Activated T-helper 17 cell treated with anti-CD3 and anti-CD28 coated beads, Interleukin-2, amount 50 U/mL, for 72 hours (primary cell): ENCODE measurements around the gene NPAS1. TPM values are rescaled to one million over a fixed set of nuclear protein-coding genes. Genes with fewer than 3 reads are reported as not detected.
A peak's percentile ranks its signal among the peaks of the same experiment; 100 is the strongest.

ENCODE experiments used
- ATAC-seq: fragments of 150-1000 bp; cut with Tn5 transposase; replicated peaks from 2 replicates; pipeline ENCODE4 v1.10.0; 2021; ENCODE audit warnings: mild to moderate bottlenecking, moderate library complexity
- H3K27ac Mint-ChIP-seq: one replicate; pipeline ENCODE4 v1.8.0; 2022; ENCODE audit warnings: mixed read lengths
- H3K27me3 Mint-ChIP-seq: one replicate; pipeline ENCODE4 v1.8.0; 2022; ENCODE audit warnings: mixed read lengths
- H3K36me3 Mint-ChIP-seq: one replicate; pipeline ENCODE4 v1.8.0; 2022; ENCODE audit warnings: low read depth, mild to moderate bottlenecking, mixed read lengths
- H3K4me1 Mint-ChIP-seq: one replicate; pipeline ENCODE4 v1.8.0; 2022; ENCODE audit warnings: mixed read lengths
- H3K4me3 Mint-ChIP-seq: one replicate; pipeline ENCODE4 v1.8.0; 2022; ENCODE audit warnings: mild to moderate bottlenecking, mixed read lengths
- H3K9me3 Mint-ChIP-seq: one replicate; pipeline ENCODE4 v1.8.0; 2022; ENCODE audit warnings: mixed read lengths
- total RNA-seq, 2 donors: library from RNA; stranded (reverse); gene quantifications; one replicate each; pipeline ENCODE4 v1.2.3, GENCODE V29; 2022

The NPAS1 gene
- total RNA-seq, 2 donors from 2014 or later = 0.42 to 0.73 TPM

DNA sequence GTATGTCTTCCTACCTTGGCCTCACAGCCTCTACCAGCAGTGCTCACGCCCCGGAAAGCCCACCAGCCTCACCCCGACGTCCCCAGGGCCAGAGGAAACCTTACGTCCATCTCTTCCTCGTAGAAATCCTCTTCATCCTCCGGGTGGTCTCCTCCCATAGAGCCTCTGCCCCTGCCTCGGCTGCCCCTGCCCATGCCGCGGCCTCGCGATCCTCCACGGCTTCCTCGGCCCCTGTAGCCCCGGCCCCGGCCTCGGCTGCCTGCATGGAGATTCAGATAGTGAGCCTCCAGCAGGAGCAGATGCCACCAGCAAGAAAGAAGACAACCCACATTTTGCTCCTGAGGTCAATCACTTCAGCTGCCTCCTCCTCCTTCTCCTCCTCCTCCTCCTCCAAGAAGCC is 66.6 kb downstream of the NPAS1 start:
- Mint-ChIP-seq H3K4me1 (peaks cover 5% of the 10 kb centered on the region), H3K36me3 (peaks cover 99% of the 10 kb centered on the region), H3K27ac (peak overlapping the region; percentile 70), H3K27me3 (no peaks in the 10 kb centered on the region), H3K9me3 (no peaks in the 10 kb centered on the region), H3K4me3 (no peak overlapping the region)
- ATAC-seq = no peak

DNA sequence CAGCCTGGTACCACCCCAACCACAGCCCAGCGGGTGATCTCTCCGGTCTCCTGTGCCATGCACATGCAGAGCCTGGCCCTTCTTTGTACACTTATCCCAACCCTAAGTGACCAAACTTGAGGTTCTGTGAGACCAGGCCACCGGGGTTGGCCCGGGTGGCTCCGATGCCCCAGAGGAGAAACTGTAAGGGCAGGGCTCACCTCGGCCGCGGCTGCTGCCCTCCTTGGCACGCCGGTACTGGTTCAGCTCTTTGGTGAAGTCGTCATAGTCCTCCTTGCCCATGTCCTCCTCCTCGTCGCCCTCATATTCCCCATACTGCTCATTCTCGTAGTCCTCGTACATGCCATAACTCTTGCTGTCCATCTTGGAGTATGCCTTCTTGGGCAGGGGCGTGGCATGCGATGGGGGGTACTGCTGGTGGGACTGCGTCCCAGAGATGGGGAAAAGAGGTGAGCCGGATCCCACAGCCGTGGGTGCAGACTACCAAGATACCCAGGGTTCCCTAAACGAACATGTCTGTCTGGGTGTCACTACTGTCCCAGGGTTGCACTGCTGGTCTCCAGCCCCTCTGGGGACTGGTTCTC is 70.2 kb downstream of the NPAS1 start:
- H3K36me3 Mint-ChIP-seq = peaks cover 99% of the 10 kb centered on the region
- peaks cover 10% of the 10 kb centered on the region for H3K4me1 Mint-ChIP-seq
- H3K27me3 Mint-ChIP-seq = no peaks in the 10 kb centered on the region
- no peak for ATAC-seq
- H3K9me3 Mint-ChIP-seq = no peaks in the 10 kb centered on the region
- no peak overlapping the region for H3K27ac Mint-ChIP-seq
- H3K4me3 Mint-ChIP-seq = peak overlapping the region; percentile 65

DNA sequence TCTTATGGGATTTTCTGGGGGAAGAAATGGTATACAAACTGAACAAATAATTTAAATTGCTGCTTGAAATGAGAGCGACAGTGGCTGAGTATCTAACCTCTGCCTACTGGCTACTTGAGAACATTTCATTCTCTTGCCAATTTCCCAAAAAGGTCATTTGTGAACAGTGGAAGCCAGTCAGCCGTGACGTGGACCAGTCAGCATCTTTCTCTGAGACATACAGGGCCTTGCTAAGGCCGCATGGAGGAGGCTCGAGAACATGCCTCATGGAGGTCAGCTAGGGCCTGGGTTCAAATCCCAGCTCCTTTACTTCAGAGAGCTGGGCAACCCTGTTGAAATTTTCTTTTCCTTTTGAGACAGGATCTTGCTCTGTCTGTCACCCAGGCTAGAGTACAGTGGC is 73.6 kb downstream of the NPAS1 start:
- Mint-ChIP-seq H3K36me3 (peaks cover 85% of the 10 kb centered on the region), H3K4me3 (peak overlapping the region; percentile 98), H3K9me3 (no peaks in the 10 kb centered on the region), H3K27ac (peak overlapping the region; percentile 99), H3K27me3 (no peaks in the 10 kb centered on the region), H3K4me1 (peaks cover 26% of the 10 kb centered on the region)
- peak; percentile 31 for ATAC-seq

DNA sequence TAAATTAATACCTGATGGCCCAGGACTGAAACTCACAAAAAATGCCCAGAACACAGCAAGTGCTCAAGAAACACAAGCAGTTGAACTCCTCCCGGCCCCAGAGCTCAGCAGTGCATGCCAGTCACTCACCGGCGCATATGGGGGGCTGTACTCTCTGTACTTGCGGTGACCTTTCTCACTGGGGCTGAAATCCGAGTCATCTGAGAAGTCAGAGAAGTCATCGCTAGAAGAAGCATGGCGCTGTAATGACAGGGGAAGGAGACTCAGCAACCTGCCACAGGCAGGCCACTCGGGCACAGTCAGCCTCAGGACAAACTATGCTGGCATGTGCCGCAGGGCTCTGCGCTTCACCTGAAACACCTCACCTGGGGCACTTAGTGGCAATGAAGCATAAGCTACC is 74.2 kb downstream of the NPAS1 start:
- ATAC-seq = peak; percentile 61
- peak overlapping the region; percentile 98 for H3K4me3 Mint-ChIP-seq
- no peaks in the 10 kb centered on the region for H3K27me3 Mint-ChIP-seq
- no peaks in the 10 kb centered on the region for H3K9me3 Mint-ChIP-seq
- peaks cover 83% of the 10 kb centered on the region for H3K36me3 Mint-ChIP-seq
- H3K4me1 Mint-ChIP-seq = peaks cover 31% of the 10 kb centered on the region
- peak overlapping the region; percentile 99 for H3K27ac Mint-ChIP-seq

DNA sequence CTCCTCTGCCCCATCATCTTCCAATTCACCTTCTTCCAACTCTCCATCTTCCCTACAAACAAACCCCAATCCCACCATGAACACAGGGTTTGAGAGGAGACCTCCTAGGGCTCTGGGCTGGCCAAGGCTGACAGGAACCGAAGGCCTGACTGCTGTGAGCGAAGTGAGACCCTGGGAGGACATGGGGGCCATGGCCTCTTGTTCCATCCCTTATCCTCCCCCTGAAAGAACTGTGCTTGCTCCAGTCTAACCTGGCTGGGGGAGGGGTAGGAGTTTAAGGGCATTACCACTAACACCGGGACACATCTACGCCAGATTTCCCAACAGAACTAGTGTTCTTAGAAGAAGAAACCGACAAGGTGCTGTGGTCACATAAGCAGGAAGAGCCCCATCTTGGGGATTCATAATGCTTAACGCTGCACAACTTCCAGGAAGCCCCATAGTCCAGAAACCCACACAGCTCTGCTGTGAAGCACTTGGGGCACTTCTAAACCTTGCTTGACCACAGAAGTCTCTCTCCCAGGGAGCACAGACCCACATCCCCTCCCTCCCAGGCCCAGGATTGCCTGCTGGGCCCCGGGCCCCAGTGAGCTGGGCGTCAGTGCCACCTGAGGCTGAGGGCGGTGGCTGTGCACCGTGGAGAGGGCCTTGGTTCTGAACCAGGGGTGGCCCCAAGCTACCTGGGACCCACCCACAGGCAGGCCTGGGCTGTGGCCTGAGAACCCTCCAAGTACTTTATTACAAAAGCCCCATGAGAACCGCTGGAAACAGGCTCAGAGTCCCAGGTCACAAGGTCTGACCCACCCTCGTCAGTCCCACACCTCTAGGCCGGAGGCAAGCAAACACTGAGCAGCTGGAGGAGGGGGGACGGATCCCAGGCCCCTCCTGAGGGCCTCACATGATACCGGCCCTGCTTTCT is 75.2 kb downstream of the NPAS1 start:
- Mint-ChIP-seq H3K27ac (peak overlapping the region; percentile 99), H3K4me3 (peak overlapping the region; percentile 98), H3K36me3 (peaks cover 76% of the 10 kb centered on the region), H3K4me1 (peaks cover 32% of the 10 kb centered on the region), H3K9me3 (no peaks in the 10 kb centered on the region), H3K27me3 (no peaks in the 10 kb centered on the region)
- peak; percentile 76 for ATAC-seq

Other genes with a start within 250 kb of the NPAS1 start
- gene SLC1A5, start 231.2 kb upstream of the NPAS1 start, total RNA-seq = 100 to 1,000 TPM; 119 to 221 TPM
- gene AP2S1, start 169.0 kb upstream of the NPAS1 start, total RNA-seq = 100 to 1,000 TPM in 1 of 2 donors, 10 to 100 TPM in 1; 69.7 to 137 TPM
- gene ARHGAP35, start 158.8 kb upstream of the NPAS1 start, total RNA-seq = 10 to 100 TPM; 38.0 to 38.3 TPM
- 10 to 100 TPM; 18.6 to 56.3 TPM for gene TMEM160, start 28.8 kb downstream of the NPAS1 start, total RNA-seq
- gene ZC3H4, start 93.9 kb downstream of the NPAS1 start, total RNA-seq = 100 to 1,000 TPM; 117 to 166 TPM
- gene SAE1, start 111.0 kb downstream of the NPAS1 start, total RNA-seq = 100 to 1,000 TPM; 151 to 184 TPM
- 10 to 100 TPM; 18.7 to 41.9 TPM for gene BBC3, start 211.4 kb downstream of the NPAS1 start, total RNA-seq
- gene CCDC9, start 236.7 kb downstream of the NPAS1 start, total RNA-seq = 10 to 100 TPM; 38.9 to 44.6 TPM